ENCODE results near the gene INPP5E.

Gene INPP5E

DNA sequence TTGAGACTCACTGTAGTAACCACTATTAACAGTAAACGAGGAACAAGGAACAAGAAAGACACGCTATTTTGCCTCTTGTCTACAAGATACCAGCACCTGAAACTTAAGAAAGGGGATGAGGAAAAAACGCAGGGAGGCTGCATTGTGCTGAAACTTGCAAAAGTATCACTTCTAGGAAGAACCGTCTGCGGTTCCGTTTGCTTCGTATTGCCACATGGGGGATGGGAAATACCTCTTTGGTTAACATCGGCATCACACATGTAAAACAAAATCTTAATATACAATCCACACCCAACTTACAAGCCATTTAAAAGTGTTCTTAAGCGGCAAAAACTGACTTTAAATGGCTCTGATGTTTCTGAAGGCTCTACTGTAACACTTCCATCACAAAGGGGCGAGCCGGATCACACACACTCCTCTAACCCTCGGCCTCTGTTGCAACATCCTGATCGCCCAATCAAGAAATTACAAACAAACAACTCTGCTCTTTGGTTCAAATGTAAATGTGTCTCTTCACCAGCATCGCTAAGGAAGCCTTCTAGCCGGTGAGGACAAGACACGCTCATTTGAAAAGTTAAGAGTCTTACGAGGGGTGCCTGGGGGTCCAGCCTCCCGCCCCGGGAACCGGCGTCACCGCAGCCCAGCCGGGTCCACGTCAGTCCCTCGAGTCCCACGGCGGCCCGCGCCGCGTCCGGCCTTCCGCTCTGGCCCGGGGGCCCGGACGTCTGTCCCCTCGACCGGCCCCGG lies 42.6 kb upstream of the INPP5E start:
- no peak overlapping the region for H2AFZ ChIP-seq (ENCODE audit: low read depth, low read length)
- no peaks in the 10 kb centered on the region for H3K27me3 ChIP-seq (ENCODE audit: insufficient read depth, low read length)
- H3K4me1 ChIP-seq (ENCODE audit: insufficient read depth, low read length), result peaks cover 37% of the 10 kb centered on the region
- H3K4me3 ChIP-seq (ENCODE audit: low read length), result peak overlapping the region; percentile 91
- peaks cover 19% of the 10 kb centered on the region for H3K36me3 ChIP-seq (ENCODE audit: insufficient read depth, low read length)
- H3K9me3 ChIP-seq (ENCODE audit: low read length), result no peaks in the 10 kb centered on the region

DNA sequence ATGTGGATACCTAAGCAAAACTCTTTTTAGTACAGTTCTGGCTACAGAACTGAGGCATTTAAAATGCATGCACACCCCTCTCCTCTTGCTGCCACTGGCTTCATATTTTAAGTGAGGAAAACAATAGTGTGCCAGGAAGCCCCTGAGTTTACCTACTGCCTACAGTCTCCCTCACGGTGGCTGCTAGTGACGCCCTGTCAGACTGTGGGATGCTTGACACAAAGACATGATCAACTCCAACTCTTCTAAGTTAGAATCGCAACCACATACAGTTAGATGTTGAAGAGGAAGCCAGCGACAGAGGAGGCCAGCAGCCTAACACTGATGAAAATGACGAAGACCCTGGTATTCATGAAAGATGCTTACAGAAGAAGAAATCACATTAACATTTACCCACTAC lies 41.9 kb upstream of the INPP5E start:
- Histone ChIP-seq H3K4me3 (ENCODE audit: low read length) (peak overlapping the region; percentile 91), H3K36me3 (ENCODE audit: insufficient read depth, low read length) (peaks cover 25% of the 10 kb centered on the region), H2AFZ (ENCODE audit: low read depth, low read length) (no peak overlapping the region), H3K9me3 (ENCODE audit: low read length) (no peaks in the 10 kb centered on the region), H3K27me3 (ENCODE audit: insufficient read depth, low read length) (no peaks in the 10 kb centered on the region), H3K4me1 (ENCODE audit: insufficient read depth, low read length) (peaks cover 33% of the 10 kb centered on the region)

DNA sequence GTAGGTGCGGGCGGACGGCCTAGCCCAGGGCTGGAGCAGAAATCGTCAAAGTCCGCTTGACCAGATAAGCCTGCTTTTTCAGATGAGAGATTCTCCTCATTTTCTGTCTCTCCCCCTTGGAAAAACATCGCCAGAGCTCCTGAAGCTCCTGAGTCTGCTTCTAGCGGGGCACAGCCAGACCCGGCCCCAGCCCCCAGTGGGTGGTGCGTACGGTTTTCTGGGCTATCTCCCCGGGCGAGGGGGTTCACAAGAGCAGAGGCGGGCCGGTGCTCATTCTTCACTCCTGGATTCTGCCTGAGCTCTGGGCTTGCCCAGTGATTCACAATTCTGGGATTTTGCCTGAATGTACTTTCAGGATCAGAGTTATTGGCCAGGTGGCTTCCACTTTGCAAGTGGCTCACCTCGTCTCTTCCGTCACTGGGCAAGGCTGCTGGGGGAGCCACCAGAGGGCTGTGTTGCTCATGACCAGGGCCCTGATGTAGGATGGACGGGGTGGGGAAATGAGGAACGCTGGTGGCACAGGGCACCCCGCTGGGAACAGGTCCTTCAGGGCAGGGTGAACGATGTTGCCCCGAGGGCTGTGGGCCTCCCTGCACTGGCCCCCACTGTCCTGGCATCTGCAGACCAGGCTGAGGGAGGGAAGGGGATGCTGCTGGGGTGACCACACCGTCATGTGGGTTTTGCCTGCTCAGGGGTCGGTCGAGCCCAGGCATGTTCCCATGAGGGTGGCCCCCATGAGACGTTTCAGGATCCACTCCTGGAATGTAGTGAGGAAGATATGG lies 36.9 kb upstream of the INPP5E start:
- Histone ChIP-seq H3K27me3 (ENCODE audit: insufficient read depth, low read length) (no peaks in the 10 kb centered on the region), H3K36me3 (ENCODE audit: insufficient read depth, low read length) (peaks cover 75% of the 10 kb centered on the region), H3K9me3 (ENCODE audit: low read length) (no peaks in the 10 kb centered on the region), H3K4me1 (ENCODE audit: insufficient read depth, low read length) (peaks cover 3% of the 10 kb centered on the region), H2AFZ (ENCODE audit: low read depth, low read length) (no peak overlapping the region), H3K4me3 (ENCODE audit: low read length) (no peak overlapping the region)

DNA sequence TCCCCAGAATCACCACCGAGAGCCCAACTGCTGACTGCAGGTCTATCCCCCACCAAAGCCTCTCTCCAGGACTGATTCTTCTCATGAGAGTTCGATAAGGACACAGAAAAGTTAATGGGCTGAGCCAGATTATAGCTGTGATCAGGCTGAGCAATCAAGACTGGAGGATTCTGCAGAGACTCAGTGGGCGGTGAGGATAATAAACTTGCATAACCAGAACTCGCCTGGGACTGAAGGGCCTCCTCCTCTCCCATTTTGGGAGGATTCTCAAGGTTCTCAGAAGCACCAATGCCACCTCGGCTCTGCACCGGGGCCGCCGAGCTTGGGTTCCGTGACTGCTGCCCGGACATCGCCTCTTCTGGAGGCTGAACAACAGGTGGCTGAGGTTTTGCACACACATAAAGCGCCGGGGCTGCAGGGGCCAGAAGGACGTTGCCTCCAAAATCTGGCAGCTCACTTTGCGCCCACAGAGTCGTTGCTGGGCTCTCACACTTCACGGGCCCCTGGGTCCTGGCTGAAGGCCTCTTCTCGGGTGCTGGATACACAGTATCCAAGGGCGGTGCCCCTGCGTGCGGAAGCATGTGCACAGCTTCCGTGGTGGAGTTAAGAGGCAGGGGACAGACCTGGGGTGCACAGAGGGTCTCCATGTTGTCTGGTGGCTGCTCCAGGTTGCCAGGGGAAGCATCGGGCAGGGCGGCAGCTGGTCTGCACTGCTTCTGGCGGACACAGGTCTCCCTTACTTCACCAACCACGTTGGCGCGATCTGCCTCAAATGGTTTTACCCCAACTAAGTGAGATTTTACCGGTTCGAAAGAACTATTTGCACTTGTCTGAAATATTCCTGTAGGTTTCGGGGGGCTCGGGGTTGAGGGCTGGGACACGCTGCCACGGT lies 35.6 kb upstream of the INPP5E start:
- Histone ChIP-seq H3K9me3 (ENCODE audit: low read length) (no peaks in the 10 kb centered on the region), H3K36me3 (ENCODE audit: insufficient read depth, low read length) (peaks cover 87% of the 10 kb centered on the region), H3K27me3 (ENCODE audit: insufficient read depth, low read length) (no peaks in the 10 kb centered on the region), H2AFZ (ENCODE audit: low read depth, low read length) (no peak overlapping the region), H3K4me3 (ENCODE audit: low read length) (no peak overlapping the region), H3K4me1 (ENCODE audit: insufficient read depth, low read length) (no peaks in the 10 kb centered on the region)

GRCh38 chr9:136474021-136474640 lies 34.5 kb upstream of the INPP5E start:
- Histone ChIP-seq H3K4me3 (ENCODE audit: low read length) (no peak overlapping the region), H3K4me1 (ENCODE audit: insufficient read depth, low read length) (no peaks in the 10 kb centered on the region), H3K36me3 (ENCODE audit: insufficient read depth, low read length) (peaks cover 95% of the 10 kb centered on the region), H3K27me3 (ENCODE audit: insufficient read depth, low read length) (no peaks in the 10 kb centered on the region), H3K9me3 (ENCODE audit: low read length) (no peaks in the 10 kb centered on the region), H2AFZ (ENCODE audit: low read depth, low read length) (no peak overlapping the region)

GRCh38 chr9:136473354-136473721 lies 33.7 kb upstream of the INPP5E start:
- Histone ChIP-seq H3K27me3 (ENCODE audit: insufficient read depth, low read length) (no peaks in the 10 kb centered on the region), H3K9me3 (ENCODE audit: low read length) (no peaks in the 10 kb centered on the region), H3K4me3 (ENCODE audit: low read length) (no peak overlapping the region), H3K36me3 (ENCODE audit: insufficient read depth, low read length) (peaks cover 97% of the 10 kb centered on the region), H3K4me1 (ENCODE audit: insufficient read depth, low read length) (no peaks in the 10 kb centered on the region), H2AFZ (ENCODE audit: low read depth, low read length) (no peak overlapping the region)

- H3K9me3 ChIP-seq (ENCODE audit: low read length), result no peaks in the 10 kb centered on the region
- H3K27me3 ChIP-seq (ENCODE audit: insufficient read depth, low read length), result no peaks in the 10 kb centered on the region
- no peaks in the 10 kb centered on the region for H3K4me1 ChIP-seq (ENCODE audit: insufficient read depth, low read length)
- H3K4me3 ChIP-seq (ENCODE audit: low read length), result no peak overlapping the region
- peaks cover 98% of the 10 kb centered on the region for H3K36me3 ChIP-seq (ENCODE audit: insufficient read depth, low read length)
- no peak overlapping the region for H2AFZ ChIP-seq (ENCODE audit: low read depth, low read length)
Observed at GRCh38 chr9:136472640-136473353, 33.2 kb upstream of the INPP5E start.

DNA sequence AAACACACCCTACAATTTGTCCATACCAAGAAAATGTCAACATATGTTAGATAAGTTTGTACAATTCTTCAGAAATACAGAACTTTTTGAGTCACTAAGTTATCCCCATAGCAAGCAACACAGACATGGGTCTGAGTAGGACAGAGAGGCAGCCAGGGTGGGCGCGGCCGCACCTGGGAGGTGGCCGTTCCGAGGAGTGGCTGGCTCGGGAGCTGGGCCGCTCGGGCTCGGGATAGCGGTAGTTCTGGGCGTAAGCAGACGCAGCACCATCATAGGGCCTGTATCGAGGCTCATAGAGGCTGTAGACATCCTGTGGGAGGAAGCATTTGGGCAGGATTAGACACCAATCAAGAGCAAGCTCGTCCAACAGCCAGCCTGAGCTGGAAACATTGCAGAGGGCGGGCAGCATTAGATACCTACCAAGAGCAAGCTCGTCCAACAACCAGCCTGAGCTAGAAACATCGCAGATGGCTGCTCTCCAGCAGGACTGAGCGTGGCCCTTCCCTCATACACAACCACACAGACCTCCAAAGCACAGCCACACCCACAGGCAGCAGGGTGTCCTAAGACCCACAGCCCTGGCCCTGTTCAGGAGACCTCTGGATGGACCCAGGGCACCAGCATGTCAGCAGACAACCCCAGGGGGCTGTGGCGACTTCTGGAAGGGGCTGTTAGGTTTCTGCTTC lies 32.3 kb upstream of the INPP5E start:
- Histone ChIP-seq H3K9me3 (ENCODE audit: low read length) (no peaks in the 10 kb centered on the region), H3K27me3 (ENCODE audit: insufficient read depth, low read length) (no peaks in the 10 kb centered on the region), H2AFZ (ENCODE audit: low read depth, low read length) (no peak overlapping the region), H3K4me3 (ENCODE audit: low read length) (no peak overlapping the region), H3K36me3 (ENCODE audit: insufficient read depth, low read length) (peaks cover 93% of the 10 kb centered on the region), H3K4me1 (ENCODE audit: insufficient read depth, low read length) (no peaks in the 10 kb centered on the region)

DNA sequence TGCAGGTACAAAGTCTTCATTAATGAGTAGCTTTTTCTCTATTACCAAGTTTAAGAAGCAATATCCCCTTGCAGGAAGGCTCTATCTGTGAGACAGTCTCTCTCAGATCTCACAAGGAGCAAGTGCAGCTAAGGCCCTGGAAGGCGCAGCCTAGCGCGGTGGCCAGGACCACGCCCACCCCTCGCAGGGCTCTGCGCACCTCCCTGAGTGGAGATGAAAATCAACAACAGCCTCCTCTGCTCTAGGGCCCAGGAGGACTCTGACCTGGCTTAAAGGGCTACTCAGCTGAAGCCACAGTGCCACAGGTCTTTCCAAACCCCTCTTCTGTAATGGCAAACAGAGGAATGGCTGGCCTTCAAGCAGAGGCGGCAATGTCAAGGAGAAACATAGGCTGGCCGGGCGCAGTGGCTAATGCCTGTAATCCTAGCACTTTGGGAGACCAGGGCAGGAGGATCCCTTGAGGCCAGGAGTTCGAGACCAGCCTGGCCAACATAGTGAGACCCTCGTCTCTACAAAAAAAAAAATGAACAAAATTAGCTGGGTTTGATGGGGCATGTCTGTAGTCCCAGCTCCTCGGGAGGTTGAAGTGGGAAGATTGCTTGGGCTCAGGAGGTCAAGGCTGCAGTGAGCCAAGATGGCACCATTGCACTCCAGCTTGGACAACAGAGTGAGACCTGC lies 31.3 kb upstream of the INPP5E start:
- H3K4me3 ChIP-seq (ENCODE audit: low read length), result no peak overlapping the region
- H3K36me3 ChIP-seq (ENCODE audit: insufficient read depth, low read length), result peaks cover 93% of the 10 kb centered on the region
- no peak overlapping the region for H2AFZ ChIP-seq (ENCODE audit: low read depth, low read length)
- no peaks in the 10 kb centered on the region for H3K27me3 ChIP-seq (ENCODE audit: insufficient read depth, low read length)
- H3K4me1 ChIP-seq (ENCODE audit: insufficient read depth, low read length), result no peaks in the 10 kb centered on the region
- H3K9me3 ChIP-seq (ENCODE audit: low read length), result no peaks in the 10 kb centered on the region

DNA sequence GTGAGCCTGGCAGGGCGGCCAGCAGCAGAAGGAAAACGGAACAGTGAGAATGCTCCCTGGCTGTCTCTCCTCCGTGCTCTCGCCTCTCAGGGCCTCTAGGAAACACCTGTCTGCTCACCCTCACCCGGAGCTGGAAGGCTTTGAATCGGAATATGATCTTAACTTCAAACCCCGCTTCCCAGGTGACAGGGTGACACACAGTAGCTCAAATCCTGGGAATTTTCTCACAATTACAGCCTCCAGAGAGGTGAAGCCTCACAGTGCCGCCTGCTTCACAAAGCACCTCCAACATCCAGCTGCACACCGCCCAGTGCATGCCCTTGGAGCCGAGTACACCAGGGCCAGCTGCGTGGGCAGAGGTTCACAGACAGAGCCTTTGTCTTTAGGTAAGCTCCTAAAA lies 30.7 kb upstream of the INPP5E start:
- Histone ChIP-seq H3K4me1 (ENCODE audit: insufficient read depth, low read length) (no peaks in the 10 kb centered on the region), H3K9me3 (ENCODE audit: low read length) (no peaks in the 10 kb centered on the region), H3K36me3 (ENCODE audit: insufficient read depth, low read length) (peaks cover 93% of the 10 kb centered on the region), H2AFZ (ENCODE audit: low read depth, low read length) (no peak overlapping the region), H3K4me3 (ENCODE audit: low read length) (no peak overlapping the region), H3K27me3 (ENCODE audit: insufficient read depth, low read length) (no peaks in the 10 kb centered on the region)

DNA sequence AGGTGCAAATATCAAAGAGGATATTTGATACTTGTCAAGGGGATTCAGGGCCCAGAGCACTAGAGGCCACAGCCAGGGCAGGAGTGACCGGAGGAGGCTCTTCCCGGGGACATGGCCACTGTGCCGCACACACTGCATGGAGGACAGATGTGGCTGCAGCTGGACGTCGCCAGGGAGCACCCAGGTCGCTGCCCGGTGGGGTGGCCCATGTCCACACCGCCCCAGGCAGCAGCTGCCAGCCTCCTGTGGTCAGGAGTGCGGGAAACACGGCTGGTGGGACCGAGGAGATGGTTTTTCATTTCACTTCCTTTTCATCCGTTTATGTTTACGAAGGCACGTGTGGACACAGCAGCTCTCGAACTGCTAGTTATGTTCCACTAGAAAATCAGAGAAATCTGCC lies 28.1 kb upstream of the INPP5E start:
- Histone ChIP-seq H3K4me1 (ENCODE audit: insufficient read depth, low read length) (no peaks in the 10 kb centered on the region), H3K36me3 (ENCODE audit: insufficient read depth, low read length) (peaks cover 91% of the 10 kb centered on the region), H3K4me3 (ENCODE audit: low read length) (no peak overlapping the region), H3K9me3 (ENCODE audit: low read length) (no peaks in the 10 kb centered on the region), H3K27me3 (ENCODE audit: insufficient read depth, low read length) (no peaks in the 10 kb centered on the region), H2AFZ (ENCODE audit: low read depth, low read length) (no peak overlapping the region)
